ENCODE data around the gene ELAVL3. TPM values are rescaled to one million over a fixed set of nuclear protein-coding genes. Genes with fewer than 3 reads are reported as not detected.

ELAVL3 gene
- polyA plus RNA-seq, 1 donor from 2014 or later: 38.7 TPM

DNA sequence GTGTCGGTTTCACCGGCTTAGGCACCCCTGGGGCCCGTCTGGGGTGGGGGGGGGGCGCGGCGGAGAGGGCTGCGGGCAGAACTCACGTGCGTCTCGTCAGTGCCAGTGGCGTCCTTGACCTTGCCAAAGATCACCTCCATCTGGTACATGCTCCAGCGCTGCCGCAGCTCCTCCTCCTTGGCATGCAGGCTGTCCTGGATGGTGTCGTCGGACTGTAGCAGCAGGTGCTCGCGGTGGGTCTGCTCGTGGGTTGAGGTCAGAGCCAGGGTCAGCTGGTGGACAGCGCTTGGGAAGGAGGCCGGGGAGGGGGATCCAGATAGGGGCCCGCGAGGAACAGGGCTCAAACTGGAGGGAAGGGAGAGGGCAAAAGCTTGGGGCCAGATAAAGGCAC lies 57.1 kb downstream of the ELAVL3 start:
- H3K4me2 ChIP-seq (ENCODE audit: low read length): no peak overlapping the region
- no peak overlapping the region for H3K27ac ChIP-seq (ENCODE audit: low read length)
- no peak overlapping the region for H3K4me3 ChIP-seq (ENCODE audit: low read length)
- no peak overlapping the region for H2AFZ ChIP-seq (ENCODE audit: low read depth, low read length)
- H3K79me2 ChIP-seq (replicated peaks; ENCODE audit: insufficient read depth, low read length): no peaks in the 10 kb centered on the region
- H3K27me3 ChIP-seq (ENCODE audit: insufficient read depth, low read depth, low read length): peaks cover 51% of the 10 kb centered on the region
- H3K9ac ChIP-seq (ENCODE audit: low read length): no peak overlapping the region
- no peaks in the 10 kb centered on the region for H4K20me1 ChIP-seq (ENCODE audit: insufficient read depth)
- H3F3A ChIP-seq (ENCODE audit: insufficient read depth, low read length, poor library complexity, severe bottlenecking): no peaks in the 10 kb centered on the region
- H3K9me3 ChIP-seq (ENCODE audit: low read length): peaks cover 11% of the 10 kb centered on the region
- no peaks in the 10 kb centered on the region for H3K36me3 ChIP-seq (ENCODE audit: insufficient read depth, low read length)
- no peaks in the 10 kb centered on the region for H3K9me2 ChIP-seq (ENCODE audit: insufficient read depth, low read length)
- TF ChIP-seq POLR2AphosphoS5 (IDR thresholded peaks at IDR 0.05): no peak
- TF ChIP-seq, protein P1, sequence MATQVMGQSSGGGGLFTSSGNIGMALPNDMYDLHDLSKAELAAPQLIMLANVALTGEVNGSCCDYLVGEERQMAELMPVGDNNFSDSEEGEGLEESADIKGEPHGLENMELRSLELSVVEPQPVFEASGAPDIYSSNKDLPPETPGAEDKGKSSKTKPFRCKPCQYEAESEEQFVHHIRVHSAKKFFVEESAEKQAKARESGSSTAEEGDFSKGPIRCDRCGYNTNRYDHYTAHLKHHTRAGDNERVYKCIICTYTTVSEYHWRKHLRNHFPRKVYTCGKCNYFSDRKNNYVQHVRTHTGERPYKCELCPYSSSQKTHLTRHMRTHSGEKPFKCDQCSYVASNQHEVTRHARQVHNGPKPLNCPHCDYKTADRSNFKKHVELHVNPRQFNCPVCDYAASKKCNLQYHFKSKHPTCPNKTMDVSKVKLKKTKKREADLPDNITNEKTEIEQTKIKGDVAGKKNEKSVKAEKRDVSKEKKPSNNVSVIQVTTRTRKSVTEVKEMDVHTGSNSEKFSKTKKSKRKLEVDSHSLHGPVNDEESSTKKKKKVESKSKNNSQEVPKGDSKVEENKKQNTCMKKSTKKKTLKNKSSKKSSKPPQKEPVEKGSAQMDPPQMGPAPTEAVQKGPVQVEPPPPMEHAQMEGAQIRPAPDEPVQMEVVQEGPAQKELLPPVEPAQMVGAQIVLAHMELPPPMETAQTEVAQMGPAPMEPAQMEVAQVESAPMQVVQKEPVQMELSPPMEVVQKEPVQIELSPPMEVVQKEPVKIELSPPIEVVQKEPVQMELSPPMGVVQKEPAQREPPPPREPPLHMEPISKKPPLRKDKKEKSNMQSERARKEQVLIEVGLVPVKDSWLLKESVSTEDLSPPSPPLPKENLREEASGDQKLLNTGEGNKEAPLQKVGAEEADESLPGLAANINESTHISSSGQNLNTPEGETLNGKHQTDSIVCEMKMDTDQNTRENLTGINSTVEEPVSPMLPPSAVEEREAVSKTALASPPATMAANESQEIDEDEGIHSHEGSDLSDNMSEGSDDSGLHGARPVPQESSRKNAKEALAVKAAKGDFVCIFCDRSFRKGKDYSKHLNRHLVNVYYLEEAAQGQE (IDR thresholded peaks at IDR 0.05; ENCODE audit: borderline replicate concordance): no peak

DNA sequence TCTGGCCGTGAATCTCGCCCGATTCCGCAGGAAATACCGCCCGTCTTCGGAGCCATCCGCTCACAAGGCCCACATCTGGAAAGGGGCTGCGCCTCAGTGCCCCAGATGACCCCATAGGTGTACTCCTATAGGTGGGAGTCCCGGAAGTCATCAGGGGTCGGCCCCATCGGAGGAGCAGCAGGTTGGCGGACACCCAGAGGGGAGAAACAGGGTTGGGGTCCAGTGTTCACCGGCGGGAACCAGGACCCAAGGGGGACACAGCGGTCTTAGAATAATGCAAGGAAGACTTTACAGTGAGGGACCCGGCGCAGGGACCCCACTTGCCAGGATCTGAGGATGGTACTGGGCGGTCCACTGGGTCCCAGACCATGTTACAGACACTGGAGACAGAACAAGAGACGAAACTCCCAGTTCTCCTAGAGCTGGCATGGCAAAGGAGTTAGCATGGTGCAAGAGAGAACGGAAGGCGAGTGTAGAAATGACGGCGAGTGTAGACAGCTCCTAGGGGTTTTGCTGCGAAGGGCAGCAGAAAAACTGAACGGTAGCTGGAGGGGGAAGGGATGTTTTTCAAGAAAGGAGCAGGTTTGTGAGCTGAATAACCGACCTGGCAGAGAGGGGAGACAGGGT lies 57.6 kb downstream of the ELAVL3 start:
- no peak overlapping the region for H3K9ac ChIP-seq (ENCODE audit: low read length)
- H3K9me3 ChIP-seq (ENCODE audit: low read length): peaks cover 11% of the 10 kb centered on the region
- H3K27ac ChIP-seq (ENCODE audit: low read length): no peak overlapping the region
- H3K9me2 ChIP-seq (ENCODE audit: insufficient read depth, low read length): no peaks in the 10 kb centered on the region
- H2AFZ ChIP-seq (ENCODE audit: low read depth, low read length): no peak overlapping the region
- H3K27me3 ChIP-seq (ENCODE audit: insufficient read depth, low read depth, low read length): peaks cover 56% of the 10 kb centered on the region
- no peak overlapping the region for H3K4me3 ChIP-seq (ENCODE audit: low read length)
- no peaks in the 10 kb centered on the region for H4K20me1 ChIP-seq (ENCODE audit: insufficient read depth)
- no peaks in the 10 kb centered on the region for H3K36me3 ChIP-seq (ENCODE audit: insufficient read depth, low read length)
- no peaks in the 10 kb centered on the region for H3K79me2 ChIP-seq (replicated peaks; ENCODE audit: insufficient read depth, low read length)
- H3F3A ChIP-seq (ENCODE audit: insufficient read depth, low read length, poor library complexity, severe bottlenecking): no peaks in the 10 kb centered on the region
- no peak overlapping the region for H3K4me2 ChIP-seq (ENCODE audit: low read length)
- no peak for TF ChIP-seq EP300 (conservative IDR thresholded peaks at IDR 0.05; ENCODE audit: poor library complexity, severe bottlenecking)
- TF ChIP-seq, protein P2, sequence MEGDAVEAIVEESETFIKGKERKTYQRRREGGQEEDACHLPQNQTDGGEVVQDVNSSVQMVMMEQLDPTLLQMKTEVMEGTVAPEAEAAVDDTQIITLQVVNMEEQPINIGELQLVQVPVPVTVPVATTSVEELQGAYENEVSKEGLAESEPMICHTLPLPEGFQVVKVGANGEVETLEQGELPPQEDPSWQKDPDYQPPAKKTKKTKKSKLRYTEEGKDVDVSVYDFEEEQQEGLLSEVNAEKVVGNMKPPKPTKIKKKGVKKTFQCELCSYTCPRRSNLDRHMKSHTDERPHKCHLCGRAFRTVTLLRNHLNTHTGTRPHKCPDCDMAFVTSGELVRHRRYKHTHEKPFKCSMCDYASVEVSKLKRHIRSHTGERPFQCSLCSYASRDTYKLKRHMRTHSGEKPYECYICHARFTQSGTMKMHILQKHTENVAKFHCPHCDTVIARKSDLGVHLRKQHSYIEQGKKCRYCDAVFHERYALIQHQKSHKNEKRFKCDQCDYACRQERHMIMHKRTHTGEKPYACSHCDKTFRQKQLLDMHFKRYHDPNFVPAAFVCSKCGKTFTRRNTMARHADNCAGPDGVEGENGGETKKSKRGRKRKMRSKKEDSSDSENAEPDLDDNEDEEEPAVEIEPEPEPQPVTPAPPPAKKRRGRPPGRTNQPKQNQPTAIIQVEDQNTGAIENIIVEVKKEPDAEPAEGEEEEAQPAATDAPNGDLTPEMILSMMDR (IDR thresholded peaks at IDR 0.05; ENCODE audit: poor library complexity, severe bottlenecking): no peak
- TF ChIP-seq MXI1 (conservative IDR thresholded peaks at IDR 0.05; ENCODE audit: poor library complexity, severe bottlenecking): no peak
- TF ChIP-seq EZH2 (IDR thresholded peaks at IDR 0.05; ENCODE audit: borderline replicate concordance, insufficient read depth, low read length, poor library complexity, severe bottlenecking): no peak
- TF ChIP-seq RAD21 (conservative IDR thresholded peaks at IDR 0.05): no peak
- TF ChIP-seq TAF1 (IDR thresholded peaks at IDR 0.05; ENCODE audit: low read depth): no peak
- TF ChIP-seq SMC3 (conservative IDR thresholded peaks at IDR 0.05; ENCODE audit: poor library complexity): no peak
- TF ChIP-seq POLR2AphosphoS5 (IDR thresholded peaks at IDR 0.05): no peak
- TF ChIP-seq, protein P1 (IDR thresholded peaks at IDR 0.05; ENCODE audit: borderline replicate concordance): no peak
